ENCODE data around the gene GPHB5. TPM values are rescaled to one million over a fixed set of nuclear protein-coding genes. Genes with fewer than 3 reads are reported as not detected.

Gene GPHB5
- total RNA-seq, 1 experiment from 2014 or later: not detected

DNA sequence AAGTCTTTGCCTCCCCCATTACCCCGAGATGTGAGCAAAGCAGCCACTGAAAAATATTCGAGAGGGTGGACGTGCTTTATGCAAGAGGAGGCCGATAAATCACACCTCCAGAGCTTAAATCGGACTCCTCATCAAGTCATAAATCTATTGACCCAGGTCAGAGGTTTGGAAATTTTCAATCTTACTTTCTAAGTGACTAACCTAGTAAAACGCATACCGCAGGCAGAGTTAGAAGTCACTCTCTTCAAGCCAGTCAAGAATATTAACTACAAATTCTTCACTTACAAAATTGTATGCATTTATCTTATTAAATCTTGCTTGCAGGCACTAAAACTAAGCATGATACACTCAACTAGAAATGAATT is 34.9 kb downstream of the GPHB5 start:
- no peak overlapping the region for H2BK12ac ChIP-seq (ENCODE audit: insufficient read length, low read depth, low read length)
- no peak overlapping the region for H3K4me2 ChIP-seq (ENCODE audit: insufficient read depth, insufficient read length, low read length)
- TF ChIP-seq, protein P1, sequence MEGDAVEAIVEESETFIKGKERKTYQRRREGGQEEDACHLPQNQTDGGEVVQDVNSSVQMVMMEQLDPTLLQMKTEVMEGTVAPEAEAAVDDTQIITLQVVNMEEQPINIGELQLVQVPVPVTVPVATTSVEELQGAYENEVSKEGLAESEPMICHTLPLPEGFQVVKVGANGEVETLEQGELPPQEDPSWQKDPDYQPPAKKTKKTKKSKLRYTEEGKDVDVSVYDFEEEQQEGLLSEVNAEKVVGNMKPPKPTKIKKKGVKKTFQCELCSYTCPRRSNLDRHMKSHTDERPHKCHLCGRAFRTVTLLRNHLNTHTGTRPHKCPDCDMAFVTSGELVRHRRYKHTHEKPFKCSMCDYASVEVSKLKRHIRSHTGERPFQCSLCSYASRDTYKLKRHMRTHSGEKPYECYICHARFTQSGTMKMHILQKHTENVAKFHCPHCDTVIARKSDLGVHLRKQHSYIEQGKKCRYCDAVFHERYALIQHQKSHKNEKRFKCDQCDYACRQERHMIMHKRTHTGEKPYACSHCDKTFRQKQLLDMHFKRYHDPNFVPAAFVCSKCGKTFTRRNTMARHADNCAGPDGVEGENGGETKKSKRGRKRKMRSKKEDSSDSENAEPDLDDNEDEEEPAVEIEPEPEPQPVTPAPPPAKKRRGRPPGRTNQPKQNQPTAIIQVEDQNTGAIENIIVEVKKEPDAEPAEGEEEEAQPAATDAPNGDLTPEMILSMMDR (conservative IDR thresholded peaks at IDR 0.05): no peak
- H3T11ph ChIP-seq (ENCODE audit: low read length): no peak overlapping the region
- H3K79me1 ChIP-seq (ENCODE audit: insufficient read depth, low read depth, low read length, poor library complexity, severe bottlenecking): no peaks in the 10 kb centered on the region
- no peak overlapping the region for H3K14ac ChIP-seq (ENCODE audit: insufficient read depth, low read length)
- no peaks in the 10 kb centered on the region for H3K23me2 ChIP-seq (ENCODE audit: insufficient read length, low read depth, low read length, poor library complexity, severe bottlenecking)
- no peak overlapping the region for H4K5ac ChIP-seq (ENCODE audit: insufficient read length, low read depth, low read length)
- no peak overlapping the region for H4K91ac ChIP-seq (ENCODE audit: insufficient read length, low read depth, low read length)
- H4K20me1 ChIP-seq (ENCODE audit: control insufficient read depth, insufficient read depth, insufficient read length): no peaks in the 10 kb centered on the region
- Mint-ChIP-seq H3K27me3 (ENCODE audit: low read depth) (no peaks in the 10 kb centered on the region), H3K27ac (no peak overlapping the region), H3K4me1 (peaks cover 3 to 4% of the 10 kb centered on the region in 2 experiments), H3K9me3 (no peaks in the 10 kb centered on the region), H3K4me3 (no peak overlapping the region), H3K36me3 (ENCODE audit: insufficient read depth in 1 of 3, low read depth in 3 of 3) (no peaks in the 10 kb centered on the region)
- H2BK15ac ChIP-seq (ENCODE audit: low read depth, low read length): no peak overlapping the region
- H3K56ac ChIP-seq (ENCODE audit: insufficient read length, low read depth, low read length): no peak overlapping the region
- H3K4ac ChIP-seq (ENCODE audit: low read depth, low read length): no peak overlapping the region
- no peaks in the 10 kb centered on the region for H3K9me3 ChIP-seq (ENCODE audit: control insufficient read depth, low read depth, low read length)
- no peak overlapping the region for H4K8ac ChIP-seq (replicated peaks; ENCODE audit: insufficient read length, low read depth, low read length)
- H3K79me2 ChIP-seq (ENCODE audit: insufficient read depth, low read length): no peaks in the 10 kb centered on the region
- no peak overlapping the region for H3K18ac ChIP-seq (ENCODE audit: insufficient read length, low read depth, low read length)
- no peak overlapping the region for H3K9ac ChIP-seq (ENCODE audit: extremely low read depth, insufficient read length, low read length)
- no peak overlapping the region for H2BK120ac ChIP-seq (ENCODE audit: low read depth, low read length, poor library complexity, severe bottlenecking)
- H2BK20ac ChIP-seq (ENCODE audit: low read depth, low read length, poor library complexity, severe bottlenecking): no peak overlapping the region
- DNase-seq: no peak
- peaks cover 5% of the 10 kb centered on the region; the same call in 1 of the 2 replicates for H3K4me1 ChIP-seq (ENCODE audit: insufficient read depth, low read length)
- H2BK5ac ChIP-seq (ENCODE audit: insufficient read length, low read length): no peak overlapping the region
- H3K27ac ChIP-seq (ENCODE audit: insufficient read length, low read depth, low read length): no peak overlapping the region
- H2AFZ ChIP-seq (ENCODE audit: low read length): no peak overlapping the region
- no peaks in the 10 kb centered on the region for H3K27me3 ChIP-seq (ENCODE audit: insufficient read depth, low read length)
- H3K23ac ChIP-seq (ENCODE audit: insufficient read length, low read depth, low read length): no peak overlapping the region
- no peak overlapping the region for H2AK5ac ChIP-seq (ENCODE audit: insufficient read length, low read length)
- no CpG with 5 or more reads among the region's 7 CpGs for WGBS (ENCODE audit: extremely low coverage, insufficient read length, low lambda C conversion rate)
